ENCODE results near the gene RIMS1. TPM values are rescaled to one million over a fixed set of nuclear protein-coding genes. Genes with fewer than 3 reads are reported as not detected.

Gene RIMS1
- total RNA-seq, 1 donor from 2014 or later, result not detected

GRCh38 chr6:72411872-72412708 is 525.7 kb downstream of the RIMS1 start:
- intact Hi-C loops (cut with micrococcal nuclease), result loop anchor here (1.0 to 5.0 kb wide), 6 partner anchors 170 to 977 kb away; partner anchors contain the start of gene KCNQ5

- intact Hi-C loops (cut with micrococcal nuclease), result loop anchor here (1.0 to 5.0 kb wide), 6 partner anchors 170 to 976 kb away; partner anchors contain the start of gene KCNQ5
Observed at GRCh38 chr6:72412709-72413044, 526.3 kb downstream of the RIMS1 start.

GRCh38 chr6:72413884-72414283 is 527.5 kb downstream of the RIMS1 start:
- intact Hi-C loops (cut with micrococcal nuclease), result loop anchor here (2.0 to 5.0 kb wide), 3 partner anchors 168 to 975 kb away; partner anchors contain the start of gene KCNQ5

GRCh38 chr6:72414657-72415056 is 528.3 kb downstream of the RIMS1 start:
- intact Hi-C loops (cut with micrococcal nuclease), result loop anchor here (5.0 kb wide), 1 partner anchor 168 kb away; no protein-coding TSS in a partner anchor

- intact Hi-C loops (cut with micrococcal nuclease), result no loop called here
Observed at GRCh38 chr6:72416744-72417465, 530.6 kb downstream of the RIMS1 start.

- intact Hi-C loops (cut with micrococcal nuclease), result no loop called here
Observed at GRCh38 chr6:72417759-72418158, 531.4 kb downstream of the RIMS1 start.

GRCh38 chr6:72418495-72418894 is 532.1 kb downstream of the RIMS1 start:
- intact Hi-C loops (cut with micrococcal nuclease), result no loop called here

- intact Hi-C loops (cut with micrococcal nuclease), result no loop called here
Observed at GRCh38 chr6:72419966-72420365, 533.6 kb downstream of the RIMS1 start.

GRCh38 chr6:72420409-72420808 is 534.1 kb downstream of the RIMS1 start:
- intact Hi-C loops (cut with micrococcal nuclease), result no loop called here

GRCh38 chr6:72421387-72421786 is 535.0 kb downstream of the RIMS1 start:
- intact Hi-C loops (cut with micrococcal nuclease), result no loop called here

- intact Hi-C loops (cut with micrococcal nuclease), result no loop called here
Observed at GRCh38 chr6:72422171-72422570, 535.8 kb downstream of the RIMS1 start.

- intact Hi-C loops (cut with micrococcal nuclease), result no loop called here
Observed at GRCh38 chr6:72424476-72424875, 538.1 kb downstream of the RIMS1 start.

- intact Hi-C loops (cut with micrococcal nuclease), result no loop called here
Observed at GRCh38 chr6:72425003-72425681, 538.8 kb downstream of the RIMS1 start.

GRCh38 chr6:72440611-72441010 is 554.3 kb downstream of the RIMS1 start:
- intact Hi-C loops (cut with micrococcal nuclease), result no loop called here

GRCh38 chr6:72446430-72446829 is 560.1 kb downstream of the RIMS1 start:
- intact Hi-C loops (cut with micrococcal nuclease), result no loop called here
